ENCODE results near the gene SLC37A1. TPM values are rescaled to one million over a fixed set of nuclear protein-coding genes. Genes with fewer than 3 reads are reported as not detected.
"Not testable (repeated sequence)": the region's sequence is repeated elsewhere in the genome, so short reads cannot be mapped to it uniquely, and the experiment has no call there.

SLC37A1 gene
- total RNA-seq, 1 experiment from 2014 or later = 15.0 TPM

GRCh38 chr21:42627527-42628289, 114.1 kb downstream of the SLC37A1 start:
- H3K9me3 ChIP-seq (ENCODE audit: control insufficient read depth in 1 of 2, insufficient read depth in 1 of 2, low read depth in 1 of 2, low read length in 2 of 2) = no peaks in the 10 kb centered on the region
- H2AFZ ChIP-seq (ENCODE audit: low read depth, low read length, poor library complexity, severe bottlenecking) = no peak overlapping the region
- H3K27ac ChIP-seq (ENCODE audit: low read depth, low read length) = no peak overlapping the region
- no peaks in the 10 kb centered on the region for H3K79me2 ChIP-seq (ENCODE audit: insufficient read depth, low read length)
- H3K4me2 ChIP-seq (ENCODE audit: low read length) = no peak overlapping the region
- no peak overlapping the region for H3K4me3 ChIP-seq (replicated peaks in 1 of 2; ENCODE audit: low read depth in 1 of 2, low read length in 2 of 2)
- intact Hi-C loops (cut with micrococcal nuclease) = no loop called here
- no peak for DNase-seq (ENCODE audit: low read depth, low spot score)
- TF ChIP-seq REST (IDR thresholded peaks at IDR 0.05; ENCODE audit: low read depth) (no peak), EZH2phosphoT487 (IDR thresholded peaks at IDR 0.05; ENCODE audit: borderline replicate concordance) (no peak), POLR2AphosphoS5 (IDR thresholded peaks at IDR 0.05; ENCODE audit: low read depth, low read length) (no peak), ZNF274 (IDR thresholded peaks at IDR 0.05; ENCODE audit: low read depth, low read length) (no peak)
- no peaks in the 10 kb centered on the region for H4K20me1 ChIP-seq (ENCODE audit: insufficient read depth)
- no peaks in the 10 kb centered on the region for H3K9me2 ChIP-seq (ENCODE audit: insufficient read depth)
- CTCF ChIA-PET = no interaction called here
- no peaks in the 10 kb centered on the region for H3K36me3 ChIP-seq (ENCODE audit: control insufficient read depth in 1 of 2, insufficient read depth in 2 of 2, low read length in 2 of 2)
- no peak for ATAC-seq
- H3K4me1 ChIP-seq (ENCODE audit: control insufficient read depth in 1 of 2, insufficient read depth in 2 of 2, low read length in 2 of 2) = no peaks in the 10 kb centered on the region
- RAD21 ChIA-PET (ENCODE audit: low non-redundant PET in 1 of 2, low total read pairs in 2 of 2, uncharacterized antibody in 2 of 2, unreplicated experiment in 2 of 2) = no interaction called here
- peaks cover 8% of the 10 kb centered on the region; the same call in 1 of the 2 replicates for H3K27me3 ChIP-seq (ENCODE audit: insufficient read depth, low read length)
- POLR2A ChIA-PET = no interaction called here
- no peak overlapping the region for H3K9ac ChIP-seq (ENCODE audit: low read length)
- BruUV-seq (replicated peaks) = no TSS peak

GRCh38 chr21:42628466-42629061, 114.9 kb downstream of the SLC37A1 start:
- POLR2A ChIA-PET; H3K9ac ChIP-seq (ENCODE audit: low read length); RAD21 ChIA-PET (ENCODE audit: low non-redundant PET in 1 of 2, low total read pairs in 2 of 2, uncharacterized antibody in 2 of 2, unreplicated experiment in 2 of 2); H3K4me1 ChIP-seq (ENCODE audit: control insufficient read depth in 1 of 2, insufficient read depth in 2 of 2, low read length in 2 of 2); H3K27me3 ChIP-seq (ENCODE audit: insufficient read depth, low read length); H3K9me3 ChIP-seq (ENCODE audit: control insufficient read depth in 1 of 2, insufficient read depth in 1 of 2, low read depth in 1 of 2, low read length in 2 of 2); H2AFZ ChIP-seq (ENCODE audit: low read depth, low read length, poor library complexity, severe bottlenecking); CTCF ChIA-PET; H4K20me1 ChIP-seq (ENCODE audit: insufficient read depth); ATAC-seq; intact Hi-C loops (cut with micrococcal nuclease); DNase-seq (ENCODE audit: low read depth, low spot score); H3K4me2 ChIP-seq (ENCODE audit: low read length); H3K4me3 ChIP-seq (replicated peaks in 1 of 2; ENCODE audit: low read depth in 1 of 2, low read length in 2 of 2); H3K27ac ChIP-seq (ENCODE audit: low read depth, low read length); BruUV-seq (replicated peaks); H3K79me2 ChIP-seq (ENCODE audit: insufficient read depth, low read length); H3K36me3 ChIP-seq (ENCODE audit: control insufficient read depth in 1 of 2, insufficient read depth in 2 of 2, low read length in 2 of 2); H3K9me2 ChIP-seq (ENCODE audit: insufficient read depth): not testable (repeated sequence)

All from HCT116 (cell line).